CD1c-positive myeloid dendritic cell (primary cell): Measurements from ENCODE around the gene AFMID.
"Not testable (repeated sequence)": the region's sequence is repeated elsewhere in the genome, so short reads cannot be mapped to it uniquely, and the experiment has no call there.

Source experiments
- DNase-seq: peaks from one replicate; pipeline ENCODE4 v3.0.0-alpha.2; 2016; ENCODE audit errors: extremely low spot score

AFMID gene

DNA sequence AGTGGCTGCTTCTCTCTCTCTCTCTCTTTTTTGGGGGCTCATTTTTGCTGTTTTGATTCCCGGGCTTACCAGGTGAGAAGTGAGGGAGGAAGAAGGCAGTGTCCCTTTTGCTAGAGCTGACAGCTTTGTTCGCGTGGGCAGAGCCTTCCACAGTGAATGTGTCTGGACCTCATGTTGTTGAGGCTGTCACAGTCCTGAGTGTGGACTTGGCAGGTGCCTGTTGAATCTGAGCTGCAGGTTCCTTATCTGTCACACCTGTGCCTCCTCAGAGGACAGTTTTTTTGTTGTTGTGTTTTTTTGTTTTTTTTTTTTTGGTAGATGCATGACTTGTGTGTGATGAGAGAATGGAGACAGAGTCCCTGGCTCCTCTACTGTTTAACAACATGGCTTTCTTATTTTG is 36.6 kb downstream of the AFMID start:
- DNase-seq = no peak

- DNase-seq = no peak
These were observed 37.3 kb downstream of the AFMID start for GRCh38 chr17:78224231-78225087.

- no peak for DNase-seq
These were observed 38.1 kb downstream of the AFMID start for GRCh38 chr17:78225088-78225865.

- no peak for DNase-seq
These were observed 39.0 kb downstream of the AFMID start for GRCh38 chr17:78226055-78226758.

DNA sequence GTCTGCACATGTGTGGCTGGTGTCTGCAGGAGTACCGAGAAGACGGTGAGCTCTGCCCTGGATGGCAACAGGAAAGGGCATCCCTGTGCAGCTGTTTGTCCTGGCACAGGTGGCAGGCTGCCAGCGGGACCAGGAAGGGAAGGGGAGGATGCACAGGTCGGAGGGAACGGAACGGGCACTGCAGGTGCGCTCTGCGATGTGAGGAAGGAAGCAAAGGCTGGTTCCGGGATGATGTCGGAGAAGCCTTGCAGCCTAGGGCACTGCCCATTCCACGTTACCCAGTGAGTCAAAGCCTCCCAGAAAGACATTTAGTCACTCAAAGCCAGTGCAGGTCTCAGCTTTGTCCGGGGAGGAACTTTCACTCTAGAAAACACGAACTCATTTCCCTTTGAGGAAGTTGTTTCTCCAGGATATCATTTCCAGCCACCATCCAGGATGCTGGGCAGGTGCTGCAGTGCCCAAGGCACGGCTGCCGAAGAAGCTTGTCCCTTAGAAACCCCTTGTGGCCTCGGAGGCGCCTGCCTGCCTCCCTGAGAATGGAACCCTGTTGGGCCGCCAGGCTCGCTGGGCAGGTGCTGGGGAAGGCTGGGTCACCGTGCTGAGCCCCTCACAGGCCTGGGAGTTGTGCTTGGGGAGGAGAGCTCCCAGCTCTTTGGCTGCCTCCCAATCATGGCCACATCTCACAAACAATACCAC is 39.7 kb downstream of the AFMID start:
- DNase-seq = peak; percentile 82

DNA sequence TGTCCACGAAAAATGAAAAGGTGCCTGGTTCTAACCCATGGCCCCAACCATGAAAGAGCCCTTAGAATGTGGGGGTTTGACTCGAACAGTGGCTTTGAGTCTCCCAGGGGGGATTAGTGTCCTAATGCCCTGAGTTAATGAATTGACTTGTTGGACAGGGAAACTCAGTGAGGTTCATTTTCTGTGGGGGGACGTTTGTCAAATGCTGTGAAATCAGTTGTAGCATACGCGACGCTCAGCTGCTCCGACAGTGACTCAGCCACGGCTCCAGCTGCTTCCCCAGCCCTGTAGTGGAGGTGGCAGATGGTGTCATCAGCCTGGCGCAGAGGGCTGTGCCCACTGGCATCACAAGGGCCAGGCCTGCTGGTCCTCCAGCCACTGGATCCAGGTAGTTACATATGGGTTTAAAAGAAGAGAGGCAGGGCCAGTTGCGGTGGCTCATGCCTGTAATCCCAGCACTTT is 40.3 kb downstream of the AFMID start:
- peak; percentile 80 for DNase-seq

DNA sequence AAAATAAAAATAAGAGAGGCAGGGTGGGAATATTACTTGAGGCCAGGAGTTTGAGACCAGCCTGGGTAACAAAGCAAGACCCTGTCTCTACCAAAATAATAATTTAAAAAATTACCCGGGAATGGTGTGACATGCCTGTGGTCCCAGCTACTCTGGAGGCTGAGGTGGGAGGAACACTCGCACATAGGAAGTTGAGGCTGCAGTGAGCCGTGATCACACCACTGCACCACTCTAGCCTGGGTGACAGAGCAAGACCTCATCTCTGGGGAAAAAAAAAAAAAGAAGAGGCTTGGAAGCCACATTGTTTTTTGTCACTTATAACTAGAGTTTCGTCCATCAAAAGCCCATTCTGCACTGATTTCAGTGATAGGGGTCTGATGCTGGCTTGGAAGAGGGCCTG is 41.0 kb downstream of the AFMID start:
- no peak for DNase-seq

GRCh38 chr17:78230252-78230962 is 43.2 kb downstream of the AFMID start:
- DNase-seq = no peak

DNA sequence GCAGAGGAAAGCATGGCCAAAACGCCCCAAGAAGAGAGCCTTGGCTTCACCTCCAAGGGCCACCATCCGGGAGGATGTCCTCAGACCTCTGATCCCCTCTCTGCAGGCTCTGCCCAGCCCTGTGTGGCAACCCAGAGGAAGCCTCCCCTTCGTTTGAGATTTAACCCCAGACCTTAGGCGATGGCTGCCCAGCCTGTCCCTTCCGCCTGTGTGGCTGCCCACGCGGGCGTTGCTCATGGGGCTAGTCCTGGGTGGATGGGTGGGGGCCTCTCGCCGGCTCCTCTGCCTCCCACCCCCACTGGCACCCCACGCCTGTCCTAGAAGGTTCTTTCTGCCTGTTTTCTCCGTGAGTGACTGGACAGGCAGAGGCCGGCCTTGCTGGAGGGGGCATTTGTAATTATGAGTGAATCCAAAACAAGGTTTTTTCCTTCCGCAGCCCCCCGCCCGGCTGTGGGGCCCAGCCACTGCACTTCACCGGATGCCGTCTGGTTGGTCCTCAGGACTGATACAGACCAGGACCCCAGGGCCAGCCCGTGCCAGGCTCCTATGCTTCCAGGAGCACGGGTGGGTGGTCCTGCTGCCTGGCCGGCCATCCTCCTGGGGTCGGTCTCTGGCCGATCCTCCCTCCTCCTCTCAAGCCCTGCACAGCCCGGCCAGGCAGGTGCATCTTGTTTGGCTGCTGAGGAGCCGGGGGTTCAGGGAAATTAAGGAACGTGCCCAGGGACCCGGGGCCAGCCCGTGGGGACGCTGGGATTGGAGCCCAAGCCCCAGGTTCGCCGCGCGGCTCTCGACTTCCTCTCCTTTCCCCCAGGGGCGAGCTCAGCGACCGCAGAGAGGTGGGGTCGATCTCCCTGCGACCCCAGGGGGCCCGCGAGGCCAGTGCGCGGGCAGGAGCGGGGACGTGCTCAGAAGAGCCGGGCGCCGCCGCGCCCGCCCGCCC is 44.1 kb downstream of the AFMID start, which contains the start of gene TMEM235:
Gene TMEM235, plus strand, starts transcription at position 636 of the 940 bp plus-strand sequence. CDS start 393 bp downstream, outside the sequence.
- no peak for DNase-seq

- DNase-seq = peak; percentile 22
These were observed 45.1 kb downstream of the AFMID start for GRCh38 chr17:78231991-78232858.

- peak; percentile 51 for DNase-seq
These were observed 45.7 kb downstream of the AFMID start for GRCh38 chr17:78232859-78233173.

DNA sequence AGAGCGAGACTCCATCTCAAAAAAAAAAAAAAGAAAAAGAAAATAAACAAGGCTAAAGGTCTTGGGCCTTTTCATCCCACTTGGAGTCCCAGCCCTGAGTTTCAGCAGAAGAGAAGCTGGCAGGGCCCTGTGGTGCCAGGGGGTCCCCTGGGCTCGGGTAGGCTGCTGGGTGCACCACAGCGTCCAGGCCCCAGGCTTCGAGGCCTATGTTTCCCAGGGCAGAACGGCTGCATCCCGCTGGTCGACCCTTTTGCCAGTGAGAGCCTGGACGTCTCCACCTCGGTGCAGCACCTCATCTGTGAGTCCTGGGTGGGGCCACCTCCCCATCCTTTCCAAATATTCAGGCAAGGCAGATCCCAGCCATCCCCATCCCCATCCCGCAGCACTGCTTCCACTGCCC is 46.5 kb downstream of the AFMID start:
- DNase-seq = no peak

- no peak for DNase-seq
These were observed 47.2 kb downstream of the AFMID start for GRCh38 chr17:78234261-78234865.

DNA sequence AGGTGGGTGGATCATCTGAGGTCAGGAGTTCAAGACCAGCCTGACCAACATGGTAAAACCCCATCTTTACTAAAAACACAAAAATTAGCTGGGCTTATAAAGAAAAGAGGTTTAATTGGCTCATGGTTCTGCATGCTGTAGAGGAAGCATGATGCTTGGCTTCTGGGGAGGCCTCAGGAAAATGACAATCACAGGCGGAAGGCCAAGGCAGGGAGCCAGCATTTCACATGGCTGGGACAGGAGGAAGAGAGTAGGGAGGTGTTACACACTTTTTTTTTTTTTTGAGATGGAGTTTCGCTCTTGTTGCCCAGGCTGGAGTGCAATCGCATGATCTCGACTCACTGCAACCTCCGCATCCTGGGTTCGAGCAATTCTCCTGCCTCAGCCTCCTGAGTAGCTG is 47.9 kb downstream of the AFMID start:
- DNase-seq = not testable (repeated sequence)

DNA sequence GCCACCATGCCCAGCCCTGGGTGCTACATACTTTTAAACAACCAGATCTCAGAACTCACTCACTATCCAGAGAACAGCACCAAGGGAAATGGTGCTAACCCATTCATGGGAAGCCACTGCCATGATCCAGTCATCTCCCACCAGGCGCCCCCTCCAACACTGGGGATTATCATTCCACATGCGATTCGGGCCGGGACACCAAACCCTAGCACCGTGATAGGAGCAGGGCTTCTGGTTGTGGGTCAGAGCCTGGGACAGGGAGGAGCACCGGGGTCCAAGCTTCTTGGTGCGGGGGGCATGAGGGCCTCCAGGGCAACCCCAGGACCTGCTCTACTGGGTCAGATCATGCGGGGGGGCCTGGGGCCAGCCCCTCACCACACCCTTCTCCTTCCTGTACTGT is 48.7 kb downstream of the AFMID start:
- DNase-seq = no peak

DNA sequence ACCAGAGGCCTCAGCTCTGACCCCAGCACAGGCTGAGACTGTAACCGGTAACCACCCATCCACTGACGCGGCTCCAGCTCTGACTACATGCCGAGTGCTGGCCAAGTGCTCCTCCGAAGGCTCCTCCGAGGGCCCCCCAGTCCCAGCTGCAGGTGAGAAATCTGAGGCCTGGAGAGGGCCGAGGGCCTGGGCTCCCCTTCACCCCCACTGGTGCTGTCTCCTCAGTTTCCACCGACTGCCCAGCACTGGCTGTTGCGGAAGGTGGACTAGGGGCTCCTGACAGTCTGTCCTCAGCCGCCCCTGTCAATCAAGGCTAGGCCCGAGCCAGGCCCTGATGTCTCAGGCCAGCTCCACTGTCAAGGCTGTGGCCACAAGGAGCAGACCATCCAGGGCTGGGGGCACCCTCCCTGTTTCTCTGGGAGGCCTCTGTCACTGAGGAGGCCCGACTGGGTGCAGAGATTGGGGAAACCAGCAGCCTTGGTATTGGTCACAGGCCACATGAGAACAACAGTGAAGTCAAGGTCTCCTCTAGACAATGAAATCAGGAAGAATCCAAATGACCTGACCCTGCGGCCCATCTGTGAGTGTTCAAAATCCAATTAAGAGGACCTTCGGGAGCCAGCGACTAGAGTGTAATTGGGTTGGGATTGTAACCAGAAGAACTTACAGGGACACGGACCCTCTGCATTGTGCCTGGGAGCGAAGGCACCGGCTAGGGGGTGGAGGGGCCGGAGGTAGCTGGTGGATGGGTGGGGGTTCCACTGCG is 49.4 kb downstream of the AFMID start:
- DNase-seq = no peak

GRCh38 chr17:78237401-78238012 is 50.3 kb downstream of the AFMID start:
- no peak for DNase-seq
